ENCODE measurements around the gene SF3A2.

The SF3A2 gene

DNA sequence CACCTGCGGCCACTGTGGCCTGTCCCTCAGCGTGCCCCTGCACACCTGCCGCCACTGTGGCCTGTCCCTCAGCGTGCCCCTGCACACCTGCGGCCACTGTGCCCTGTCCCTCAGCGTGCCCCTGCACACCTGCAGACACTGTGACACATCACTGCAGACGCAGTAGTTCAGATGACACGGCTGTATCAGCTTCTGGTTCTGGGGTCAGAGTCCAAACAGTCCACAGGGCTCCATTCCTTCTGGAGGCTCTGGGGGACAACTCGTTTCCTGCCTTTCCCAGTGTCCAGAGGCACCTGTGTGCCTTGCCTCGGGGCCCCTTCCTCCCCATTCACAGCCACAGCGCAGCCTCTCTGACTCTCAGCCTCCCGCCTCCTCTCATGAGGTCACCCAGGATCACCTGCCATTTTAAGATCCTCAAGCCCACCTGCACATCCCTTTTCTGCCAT lies 5.5 kb downstream of the SF3A2 start:
- H3K36me3 ChIP-seq (ENCODE audit: insufficient read depth, low read length): no peaks in the 10 kb centered on the region
- no peaks in the 10 kb centered on the region for H3K27me3 ChIP-seq (ENCODE audit: insufficient read depth, low read length)
- no peak overlapping the region for H3K4me3 ChIP-seq (ENCODE audit: low read depth, low read length)
- peaks cover 28% of the 10 kb centered on the region for H3K4me1 ChIP-seq (ENCODE audit: control insufficient read depth, insufficient read depth, low read length, unreplicated experiment)
- H2AFZ ChIP-seq (ENCODE audit: low read length, unreplicated experiment): no peak overlapping the region
- peaks cover 71% of the 10 kb centered on the region for H3K79me2 ChIP-seq (ENCODE audit: control insufficient read depth, insufficient read depth, low read length, unreplicated experiment)
- no peak overlapping the region for H3K27ac ChIP-seq (ENCODE audit: low read depth, low read length)

DNA sequence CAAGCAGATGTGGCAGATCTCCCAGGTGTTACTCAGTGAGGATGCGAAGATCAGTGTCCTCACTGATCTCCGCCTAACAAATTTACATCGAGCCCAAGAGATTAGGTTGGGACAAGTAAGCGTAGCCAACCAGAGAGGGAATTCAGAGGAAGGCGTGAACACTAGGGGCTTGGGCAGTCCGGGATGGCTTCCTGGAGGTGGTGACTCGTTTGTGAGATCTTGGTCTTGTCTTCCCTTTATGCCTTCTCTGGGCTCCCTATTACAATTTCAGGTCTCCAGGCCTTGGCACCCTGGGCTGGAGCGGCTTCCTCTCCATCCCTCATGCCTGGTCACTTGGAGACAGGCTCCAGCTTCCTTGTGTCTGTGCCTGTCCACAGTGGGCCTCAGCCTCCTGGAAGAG lies 6.2 kb downstream of the SF3A2 start:
- Histone ChIP-seq H3K4me3 (ENCODE audit: low read depth, low read length) (no peak overlapping the region), H2AFZ (ENCODE audit: low read length, unreplicated experiment) (no peak overlapping the region), H3K36me3 (ENCODE audit: insufficient read depth, low read length) (0 out of 2 replicates have a peak, but pooled peaks cover 2% of the 10 kb centered on the region), H3K4me1 (ENCODE audit: control insufficient read depth, insufficient read depth, low read length, unreplicated experiment) (peaks cover 26% of the 10 kb centered on the region), H3K27ac (ENCODE audit: low read depth, low read length) (no peak overlapping the region), H3K27me3 (ENCODE audit: insufficient read depth, low read length) (no peaks in the 10 kb centered on the region), H3K79me2 (ENCODE audit: control insufficient read depth, insufficient read depth, low read length, unreplicated experiment) (peaks cover 64% of the 10 kb centered on the region)

DNA sequence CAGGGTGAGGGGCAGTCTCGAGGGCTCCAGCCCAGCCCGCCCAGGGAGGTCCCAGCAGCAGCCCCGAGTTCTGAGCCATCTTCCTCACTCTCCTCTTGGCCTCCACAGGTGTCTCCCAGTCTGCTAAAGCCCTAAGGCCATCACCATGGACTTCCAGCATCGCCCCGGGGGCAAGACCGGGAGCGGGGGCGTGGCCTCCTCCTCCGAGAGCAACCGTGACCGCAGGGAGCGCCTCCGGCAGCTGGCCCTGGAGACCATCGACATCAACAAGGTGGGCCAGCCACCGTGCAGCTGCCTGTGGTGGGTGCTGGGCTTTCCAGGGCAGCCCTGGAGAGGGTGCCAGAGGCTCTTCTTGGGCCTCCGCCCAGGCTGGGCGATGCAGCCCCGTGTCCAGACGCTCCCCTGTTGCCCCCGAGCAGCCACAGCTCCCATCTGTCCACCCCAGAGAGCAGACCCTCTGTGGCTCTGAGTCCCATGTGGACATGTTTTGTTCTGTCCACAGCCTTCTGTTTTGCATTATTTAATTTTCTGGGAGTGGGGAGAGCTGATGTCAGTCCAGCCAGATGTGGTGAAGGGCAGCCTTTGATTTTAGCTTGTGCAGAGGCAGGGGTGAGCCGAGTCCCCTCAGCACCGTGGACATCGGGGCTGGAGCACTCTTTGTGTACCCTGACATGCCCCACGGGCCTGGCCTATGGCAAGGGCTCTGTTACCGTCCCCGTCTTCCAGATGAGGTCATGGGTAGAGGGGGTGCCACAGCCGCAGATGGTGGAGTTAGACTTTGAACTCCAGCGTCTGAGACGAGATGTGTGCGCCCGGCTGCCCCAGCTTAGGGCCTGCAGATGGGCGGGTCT lies 6.9 kb downstream of the SF3A2 start:
- Histone ChIP-seq H2AFZ (ENCODE audit: low read length, unreplicated experiment) (no peak overlapping the region), H3K36me3 (ENCODE audit: insufficient read depth, low read length) (0 out of 2 replicates have a peak, but pooled peaks cover 2% of the 10 kb centered on the region), H3K27ac (ENCODE audit: low read depth, low read length) (no peak overlapping the region), H3K79me2 (ENCODE audit: control insufficient read depth, insufficient read depth, low read length, unreplicated experiment) (peaks cover 57% of the 10 kb centered on the region), H3K4me3 (ENCODE audit: low read depth, low read length) (no peak overlapping the region), H3K4me1 (ENCODE audit: control insufficient read depth, insufficient read depth, low read length, unreplicated experiment) (peaks cover 19% of the 10 kb centered on the region), H3K27me3 (ENCODE audit: insufficient read depth, low read length) (no peaks in the 10 kb centered on the region)

DNA sequence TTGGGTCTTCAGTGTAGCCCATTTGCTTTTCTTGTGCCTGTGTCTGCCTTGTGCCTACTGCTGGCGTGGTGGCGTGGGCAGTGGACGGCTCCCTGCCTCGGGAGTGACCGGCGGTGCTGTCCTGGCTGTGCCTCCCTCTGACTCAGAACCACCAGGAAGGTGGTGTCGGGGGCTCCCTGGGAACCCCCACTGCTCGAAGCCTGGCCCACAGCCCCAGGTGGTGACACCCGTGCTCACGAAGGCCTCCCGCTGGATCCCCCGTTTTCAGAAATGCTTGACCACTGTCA lies 7.4 kb downstream of the SF3A2 start:
- peaks cover 16% of the 10 kb centered on the region for H3K4me1 ChIP-seq (ENCODE audit: control insufficient read depth, insufficient read depth, low read length, unreplicated experiment)

DNA sequence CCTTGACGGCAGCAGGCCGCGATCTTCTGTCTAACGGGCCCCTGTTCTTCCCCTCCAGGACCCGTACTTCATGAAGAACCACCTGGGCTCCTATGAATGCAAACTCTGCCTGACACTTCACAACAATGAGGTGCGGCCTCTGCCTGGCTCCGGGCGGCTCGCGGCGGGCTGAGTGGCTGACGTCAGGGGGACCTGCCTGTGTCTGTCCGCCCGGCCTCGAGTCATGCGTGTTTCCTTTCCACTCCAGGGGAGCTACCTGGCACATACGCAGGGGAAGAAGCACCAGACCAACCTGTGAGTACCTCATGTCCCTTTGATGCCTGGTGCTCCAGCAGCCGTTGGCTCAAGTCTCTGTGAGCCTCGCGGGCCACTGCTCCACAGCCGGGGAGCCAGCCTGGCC lies 7.9 kb downstream of the SF3A2 start:
- Histone ChIP-seq H3K4me3 (ENCODE audit: low read depth, low read length) (no peak overlapping the region), H3K27ac (ENCODE audit: low read depth, low read length) (no peak overlapping the region), H3K4me1 (ENCODE audit: control insufficient read depth, insufficient read depth, low read length, unreplicated experiment) (peaks cover 16% of the 10 kb centered on the region), H3K27me3 (ENCODE audit: insufficient read depth, low read length) (no peaks in the 10 kb centered on the region), H2AFZ (ENCODE audit: low read length, unreplicated experiment) (no peak overlapping the region), H3K36me3 (ENCODE audit: insufficient read depth, low read length) (0 out of 2 replicates have a peak, but pooled peaks cover 2% of the 10 kb centered on the region), H3K79me2 (ENCODE audit: control insufficient read depth, insufficient read depth, low read length, unreplicated experiment) (peaks cover 47% of the 10 kb centered on the region)

More for the DNA sequence above, 7.4 kb downstream of the SF3A2 start:
- no peak overlapping the region for H2AFZ ChIP-seq (ENCODE audit: low read length, unreplicated experiment)
- H3K27ac ChIP-seq (ENCODE audit: low read depth, low read length): no peak overlapping the region
- 0 out of 2 replicates have a peak, but pooled peaks cover 2% of the 10 kb centered on the region for H3K36me3 ChIP-seq (ENCODE audit: insufficient read depth, low read length)
- no peak overlapping the region for H3K4me3 ChIP-seq (ENCODE audit: low read depth, low read length)
- peaks cover 51% of the 10 kb centered on the region for H3K79me2 ChIP-seq (ENCODE audit: control insufficient read depth, insufficient read depth, low read length, unreplicated experiment)
- H3K27me3 ChIP-seq (ENCODE audit: insufficient read depth, low read length): no peaks in the 10 kb centered on the region

DNA sequence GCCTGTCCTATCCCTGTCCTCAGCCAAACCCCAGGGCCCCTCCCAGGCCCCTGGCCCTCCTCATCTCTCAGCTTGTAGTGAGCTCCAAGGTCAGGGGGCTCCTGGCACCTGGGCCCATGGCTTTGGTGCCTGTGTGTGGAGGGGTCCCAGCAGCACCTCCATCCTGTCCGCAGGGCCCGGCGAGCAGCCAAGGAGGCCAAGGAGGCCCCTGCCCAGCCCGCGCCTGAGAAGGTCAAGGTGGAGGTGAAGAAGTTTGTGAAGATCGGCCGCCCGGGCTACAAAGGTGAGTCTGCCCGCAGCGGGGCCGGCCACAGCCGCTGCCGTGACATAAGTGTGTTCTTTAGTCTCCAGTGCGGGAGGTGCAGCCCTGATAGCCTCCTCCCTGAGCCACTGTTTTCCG lies 8.6 kb downstream of the SF3A2 start:
- Histone ChIP-seq H3K27ac (ENCODE audit: low read depth, low read length) (no peak overlapping the region), H3K4me3 (ENCODE audit: low read depth, low read length) (no peak overlapping the region), H3K36me3 (ENCODE audit: insufficient read depth, low read length) (0 out of 2 replicates have a peak, but pooled peaks cover 2% of the 10 kb centered on the region)

DNA sequence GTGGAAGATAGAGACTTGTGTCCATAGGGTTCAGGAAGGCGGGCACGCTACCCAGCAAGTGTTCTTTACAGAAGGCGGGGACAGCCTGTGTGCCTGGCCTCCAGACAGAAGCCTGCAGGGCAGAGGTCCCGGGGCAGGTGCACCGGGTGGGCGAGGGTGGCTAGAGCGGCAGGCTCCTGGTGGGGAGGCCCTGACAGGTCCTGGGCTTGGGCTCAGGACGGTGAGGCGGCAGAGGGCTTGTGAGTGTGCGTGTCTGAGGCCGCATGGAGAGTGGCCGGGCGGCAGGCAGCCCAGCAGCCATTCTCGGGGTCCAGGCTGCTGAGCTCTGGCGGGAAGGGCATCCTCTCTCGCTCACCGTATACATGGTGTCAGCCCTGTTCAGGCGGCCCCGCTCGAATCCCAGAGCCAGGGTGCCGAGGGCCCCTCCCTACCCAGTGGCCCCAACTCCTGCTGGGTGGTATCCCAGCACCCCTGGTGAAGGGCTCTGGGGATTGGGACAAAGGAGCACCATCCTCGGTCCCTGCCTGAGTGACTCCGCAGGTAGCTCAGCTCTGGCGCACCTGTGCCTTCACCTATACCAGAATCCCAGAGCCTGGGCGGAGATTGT lies 9.5 kb downstream of the SF3A2 start:
- H3K27ac ChIP-seq (ENCODE audit: low read depth, low read length): no peak overlapping the region
- H3K4me1 ChIP-seq (ENCODE audit: control insufficient read depth, insufficient read depth, low read length, unreplicated experiment): peaks cover 8% of the 10 kb centered on the region
- H3K4me3 ChIP-seq (ENCODE audit: low read depth, low read length): no peak overlapping the region
- H3K36me3 ChIP-seq (ENCODE audit: insufficient read depth, low read length): 0 out of 2 replicates have a peak, but pooled peaks cover 2% of the 10 kb centered on the region
- no peaks in the 10 kb centered on the region for H3K27me3 ChIP-seq (ENCODE audit: insufficient read depth, low read length)
- no peak overlapping the region for H2AFZ ChIP-seq (ENCODE audit: low read length, unreplicated experiment)
- H3K79me2 ChIP-seq (ENCODE audit: control insufficient read depth, insufficient read depth, low read length, unreplicated experiment): peaks cover 31% of the 10 kb centered on the region

More for the DNA sequence above, 8.6 kb downstream of the SF3A2 start:
- no peak overlapping the region for H2AFZ ChIP-seq (ENCODE audit: low read length, unreplicated experiment)
- H3K79me2 ChIP-seq (ENCODE audit: control insufficient read depth, insufficient read depth, low read length, unreplicated experiment): peaks cover 39% of the 10 kb centered on the region
- H3K27me3 ChIP-seq (ENCODE audit: insufficient read depth, low read length): no peaks in the 10 kb centered on the region
- peaks cover 15% of the 10 kb centered on the region for H3K4me1 ChIP-seq (ENCODE audit: control insufficient read depth, insufficient read depth, low read length, unreplicated experiment)

DNA sequence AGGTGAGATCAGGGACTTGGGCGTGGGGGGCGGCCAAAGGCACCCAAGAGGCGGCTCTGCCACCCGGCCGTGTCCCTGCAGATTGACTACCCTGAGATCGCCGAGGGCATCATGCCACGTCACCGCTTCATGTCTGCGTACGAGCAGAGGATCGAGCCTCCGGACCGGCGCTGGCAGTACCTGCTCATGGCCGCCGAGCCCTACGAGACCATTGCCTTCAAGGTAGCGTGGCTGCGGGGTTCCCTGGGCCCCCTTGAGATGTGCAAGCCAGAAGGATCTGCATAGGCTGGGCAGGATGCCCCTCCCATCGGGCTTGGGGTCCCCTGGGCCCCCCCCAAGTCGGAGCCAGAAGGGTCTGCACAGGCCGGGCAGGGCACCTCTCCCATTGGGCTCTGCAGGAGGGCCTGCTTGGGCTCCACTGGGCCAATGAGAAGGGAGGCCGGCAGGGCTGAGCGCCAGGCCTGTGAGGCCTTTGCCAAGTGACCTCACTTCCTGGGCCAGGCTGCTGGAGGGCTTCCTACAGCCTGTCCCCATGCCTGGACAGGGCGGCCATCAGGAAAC lies 10.3 kb downstream of the SF3A2 start:
- Histone ChIP-seq H3K4me1 (ENCODE audit: control insufficient read depth, insufficient read depth, low read length, unreplicated experiment) (peaks cover 8% of the 10 kb centered on the region), H3K27me3 (ENCODE audit: insufficient read depth, low read length) (no peaks in the 10 kb centered on the region), H3K36me3 (ENCODE audit: insufficient read depth, low read length) (0 out of 2 replicates have a peak, but pooled peaks cover 2% of the 10 kb centered on the region), H3K4me3 (ENCODE audit: low read depth, low read length) (no peak overlapping the region), H2AFZ (ENCODE audit: low read length, unreplicated experiment) (no peak overlapping the region), H3K27ac (ENCODE audit: low read depth, low read length) (no peak overlapping the region), H3K79me2 (ENCODE audit: control insufficient read depth, insufficient read depth, low read length, unreplicated experiment) (peaks cover 23% of the 10 kb centered on the region)

DNA sequence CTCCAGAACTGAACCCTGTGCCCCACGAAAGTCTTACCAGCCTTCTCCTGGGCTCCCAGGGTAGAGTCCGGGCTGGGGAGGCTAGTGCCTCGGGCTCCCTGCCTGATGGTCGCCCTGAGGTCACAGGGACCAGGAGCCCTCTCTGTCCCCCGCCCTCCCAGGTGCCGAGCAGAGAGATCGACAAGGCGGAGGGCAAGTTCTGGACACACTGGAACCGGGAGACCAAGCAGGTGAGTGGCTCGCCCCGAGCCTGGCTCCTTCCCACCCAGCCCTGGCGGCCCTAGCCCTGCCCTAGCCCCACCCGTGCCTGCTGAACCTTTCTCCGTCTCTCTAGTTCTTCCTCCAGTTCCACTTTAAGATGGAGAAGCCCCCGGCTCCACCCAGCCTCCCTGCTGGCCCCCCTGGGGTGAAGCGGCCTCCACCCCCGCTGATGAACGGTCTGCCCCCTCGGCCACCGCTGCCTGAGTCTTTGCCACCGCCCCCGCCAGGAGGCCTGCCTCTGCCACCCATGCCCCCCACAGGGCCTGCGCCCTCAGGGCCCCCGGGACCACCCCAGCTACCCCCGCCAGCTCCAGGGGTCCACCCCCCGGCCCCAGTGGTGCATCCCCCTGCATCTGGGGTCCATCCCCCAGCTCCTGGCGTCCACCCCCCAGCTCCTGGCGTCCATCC lies 10.9 kb downstream of the SF3A2 start:
- H3K4me1 ChIP-seq (ENCODE audit: control insufficient read depth, insufficient read depth, low read length, unreplicated experiment): peaks cover 8% of the 10 kb centered on the region
- H3K4me3 ChIP-seq (ENCODE audit: low read depth, low read length): no peak overlapping the region
- 0 out of 2 replicates have a peak, but pooled peaks cover 2% of the 10 kb centered on the region for H3K36me3 ChIP-seq (ENCODE audit: insufficient read depth, low read length)
- H3K27me3 ChIP-seq (ENCODE audit: insufficient read depth, low read length): no peaks in the 10 kb centered on the region
- peaks cover 16% of the 10 kb centered on the region for H3K79me2 ChIP-seq (ENCODE audit: control insufficient read depth, insufficient read depth, low read length, unreplicated experiment)
- H2AFZ ChIP-seq (ENCODE audit: low read length, unreplicated experiment): no peak overlapping the region
- H3K27ac ChIP-seq (ENCODE audit: low read depth, low read length): no peak overlapping the region

DNA sequence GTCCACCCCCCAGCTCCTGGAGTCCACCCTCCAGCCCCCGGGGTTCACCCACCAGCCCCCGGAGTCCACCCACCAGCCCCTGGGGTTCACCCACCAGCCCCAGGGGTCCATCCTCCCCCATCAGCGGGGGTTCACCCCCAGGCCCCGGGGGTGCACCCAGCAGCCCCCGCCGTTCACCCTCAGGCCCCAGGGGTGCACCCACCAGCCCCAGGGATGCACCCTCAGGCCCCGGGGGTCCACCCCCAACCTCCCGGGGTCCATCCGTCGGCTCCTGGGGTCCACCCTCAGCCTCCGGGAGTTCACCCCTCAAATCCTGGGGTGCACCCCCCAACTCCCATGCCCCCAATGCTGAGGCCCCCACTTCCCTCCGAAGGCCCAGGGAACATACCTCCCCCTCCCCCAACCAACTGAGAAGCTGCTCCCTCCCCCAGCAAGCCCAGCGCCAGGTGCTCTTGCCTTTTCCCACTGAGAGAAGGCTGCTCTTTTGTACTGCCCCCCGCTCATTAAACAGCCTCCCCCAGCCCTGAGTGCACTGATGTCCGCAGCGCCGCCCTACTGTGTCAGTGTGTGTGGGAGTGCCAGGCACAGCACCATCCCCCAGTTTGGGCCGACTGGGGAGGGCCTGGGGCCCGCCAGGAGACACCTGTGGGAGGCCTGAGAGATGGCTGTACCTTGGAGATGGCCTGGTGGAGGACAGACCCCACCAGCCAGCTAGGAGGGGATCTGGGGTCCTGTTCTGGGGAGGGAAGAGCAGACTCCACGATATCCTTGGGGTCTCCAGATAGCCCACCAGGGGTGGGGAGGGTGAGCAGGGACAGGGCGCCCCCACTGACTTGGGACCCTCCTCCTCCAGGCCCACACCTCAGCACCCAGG lies 11.7 kb downstream of the SF3A2 start:
- no peak overlapping the region for H3K27ac ChIP-seq (ENCODE audit: low read depth, low read length)

More for the DNA sequence above, 11.7 kb downstream of the SF3A2 start:
- no peak overlapping the region for H2AFZ ChIP-seq (ENCODE audit: low read length, unreplicated experiment)
- H3K36me3 ChIP-seq (ENCODE audit: insufficient read depth, low read length): 0 out of 2 replicates have a peak, but pooled peaks cover 2% of the 10 kb centered on the region
- no peak overlapping the region for H3K4me3 ChIP-seq (ENCODE audit: low read depth, low read length)
- peaks cover 8% of the 10 kb centered on the region for H3K4me1 ChIP-seq (ENCODE audit: control insufficient read depth, insufficient read depth, low read length, unreplicated experiment)
- H3K27me3 ChIP-seq (ENCODE audit: insufficient read depth, low read length): no peaks in the 10 kb centered on the region
- H3K79me2 ChIP-seq (ENCODE audit: control insufficient read depth, insufficient read depth, low read length, unreplicated experiment): peaks cover 8% of the 10 kb centered on the region

Data from ACC112 (cell line).